GM19395 (cell line): ENCODE data around the gene GPR137B.
"Not testable (repeated sequence)": the region's sequence is repeated elsewhere in the genome, so short reads cannot be mapped to it uniquely, and the experiment has no call there.

Experiments
- ATAC-seq: cut with Tn5 transposase; IDR thresholded peaks from one replicate; pipeline ENCODE4 v1.9.1; 2021; ENCODE audit warnings: mild to moderate bottlenecking, moderate library complexity; ENCODE audit not compliant: unreplicated experiment

The GPR137B gene

DNA sequence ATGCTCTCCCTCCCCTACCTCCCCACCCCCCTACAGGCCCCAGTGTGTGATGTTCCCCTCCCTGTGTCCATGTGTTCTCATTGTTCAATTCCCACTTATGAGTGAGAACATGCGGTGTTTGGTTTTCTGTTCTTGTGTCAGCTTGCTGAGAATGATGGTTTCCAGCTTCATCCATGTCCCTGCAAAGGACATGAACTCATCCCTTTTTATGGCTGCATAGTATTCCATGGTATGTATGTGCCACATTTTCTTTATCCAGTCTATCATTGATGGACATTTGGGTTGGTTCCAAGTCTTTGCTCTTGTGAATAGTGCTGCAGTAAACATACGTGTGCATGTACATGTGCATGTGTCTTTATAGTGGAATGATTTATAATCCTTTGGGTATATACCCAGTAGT, 44.1 kb downstream of the GPR137B start:
- ATAC-seq: not testable (repeated sequence)

DNA sequence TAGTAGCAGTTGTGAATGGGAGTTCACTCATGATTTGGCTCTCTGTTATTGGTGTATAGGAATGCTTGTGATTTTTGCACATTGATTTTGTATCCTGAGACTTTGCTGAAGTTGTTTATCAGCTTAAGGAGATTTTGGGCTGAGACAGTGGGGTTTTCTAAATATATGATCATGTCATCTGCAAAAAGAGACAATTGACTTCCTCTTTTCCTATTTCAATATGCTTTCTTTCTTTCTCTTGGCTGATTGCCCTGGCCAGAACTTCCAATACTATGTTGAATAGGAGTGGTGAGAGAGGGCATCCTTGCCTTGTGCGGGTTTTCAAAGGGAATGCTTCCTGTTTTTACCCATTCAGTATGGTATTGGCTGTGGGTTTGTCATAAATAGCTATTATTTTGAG, 45.7 kb downstream of the GPR137B start:
- ATAC-seq: not testable (repeated sequence)

DNA sequence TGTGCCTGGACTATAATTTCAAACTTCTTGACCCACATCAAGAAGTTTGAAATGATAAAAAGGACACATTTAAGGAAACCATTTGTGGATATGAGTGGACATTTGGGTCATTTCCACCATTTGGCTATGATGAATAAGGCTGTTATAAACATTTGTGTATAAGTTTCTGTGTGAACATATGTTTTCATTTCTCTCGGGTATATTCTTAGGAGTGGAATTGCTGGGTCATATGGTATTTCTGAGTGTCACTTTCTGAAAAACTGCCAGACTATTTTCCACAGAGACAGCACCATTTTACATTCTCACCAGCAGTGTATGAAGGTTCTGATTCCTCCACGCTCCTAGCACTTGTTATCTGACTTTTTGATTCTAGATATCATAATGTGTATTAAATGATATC, 50.8 kb downstream of the GPR137B start:
- no peak for ATAC-seq

DNA sequence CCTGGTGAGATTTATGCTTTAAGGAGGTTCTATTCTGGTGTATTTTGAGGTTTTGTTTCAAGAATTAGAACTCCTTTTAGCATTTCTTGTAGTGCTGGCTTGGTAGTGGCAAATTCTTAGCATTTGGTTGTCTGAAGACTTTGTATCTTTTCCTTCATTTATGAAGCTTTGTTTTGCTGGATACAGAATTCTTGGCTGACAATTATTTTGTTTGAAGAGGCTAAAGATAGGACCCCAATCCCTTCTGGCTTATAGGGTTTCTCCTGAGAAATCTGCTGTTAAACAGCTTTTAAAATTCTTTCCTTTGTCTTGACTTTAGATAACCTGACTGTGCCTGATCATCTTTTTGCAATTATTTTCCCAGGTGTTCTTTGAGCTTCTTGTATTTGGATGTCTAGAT, 58.6 kb downstream of the GPR137B start:
- no peak for ATAC-seq

DNA sequence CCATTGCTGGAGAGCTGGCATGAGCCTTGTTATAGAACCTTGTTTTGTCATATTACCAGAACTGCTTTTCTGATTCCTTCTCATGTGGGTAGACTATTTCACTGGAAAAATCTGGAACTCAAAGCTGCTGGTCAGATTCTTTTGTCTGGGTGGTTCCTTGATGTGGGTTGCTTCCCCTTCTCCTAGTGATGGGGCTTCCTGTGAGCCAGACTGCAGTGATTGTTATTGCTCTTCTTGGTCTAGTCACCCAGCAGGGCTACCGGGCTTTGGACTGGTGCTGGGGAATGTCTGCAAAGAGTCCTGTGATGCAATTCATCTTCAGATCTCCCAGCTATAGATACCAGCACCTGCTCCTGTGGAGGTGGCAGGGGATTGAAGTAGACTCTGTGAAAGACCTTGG, 59.4 kb downstream of the GPR137B start:
- no peak for ATAC-seq

DNA sequence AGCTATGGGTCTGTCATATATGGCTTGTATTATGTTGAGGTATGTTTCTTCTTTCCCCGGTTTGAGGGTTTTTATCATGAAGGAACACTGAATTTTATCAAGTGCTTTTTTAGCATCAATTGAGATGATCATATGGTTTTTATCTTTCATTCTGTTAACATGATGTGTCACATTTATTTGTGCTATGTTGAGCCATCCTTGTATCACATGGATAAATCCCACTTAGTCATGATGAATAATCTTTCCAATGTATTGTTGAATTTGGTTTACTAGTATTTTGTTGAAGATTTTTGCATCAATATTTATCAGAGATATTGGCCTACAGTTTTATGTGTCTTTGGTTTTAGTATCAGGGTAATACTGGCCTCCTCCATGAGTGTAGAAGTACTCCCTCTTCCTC, 61.7 kb downstream of the GPR137B start:
- no peak for ATAC-seq

DNA sequence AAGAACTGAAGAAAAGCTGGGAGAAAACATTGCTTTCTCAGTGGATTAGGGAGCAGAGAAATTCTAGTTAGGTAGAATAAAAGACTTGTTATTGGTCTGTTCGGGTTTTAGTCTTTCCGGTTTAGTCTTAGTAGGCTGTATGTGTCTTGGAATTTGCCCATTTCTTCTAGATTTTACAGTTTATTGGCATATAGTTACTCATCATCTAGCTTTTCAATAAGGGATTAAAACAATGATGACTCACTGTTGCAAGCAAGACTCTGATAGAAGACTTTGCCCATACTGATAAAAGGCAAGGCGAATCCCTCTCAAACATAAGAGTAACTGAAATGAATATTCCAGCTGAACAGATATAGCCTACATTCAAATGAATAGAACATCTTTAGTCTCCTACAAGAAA, 62.3 kb downstream of the GPR137B start:
- no peak for ATAC-seq

DNA sequence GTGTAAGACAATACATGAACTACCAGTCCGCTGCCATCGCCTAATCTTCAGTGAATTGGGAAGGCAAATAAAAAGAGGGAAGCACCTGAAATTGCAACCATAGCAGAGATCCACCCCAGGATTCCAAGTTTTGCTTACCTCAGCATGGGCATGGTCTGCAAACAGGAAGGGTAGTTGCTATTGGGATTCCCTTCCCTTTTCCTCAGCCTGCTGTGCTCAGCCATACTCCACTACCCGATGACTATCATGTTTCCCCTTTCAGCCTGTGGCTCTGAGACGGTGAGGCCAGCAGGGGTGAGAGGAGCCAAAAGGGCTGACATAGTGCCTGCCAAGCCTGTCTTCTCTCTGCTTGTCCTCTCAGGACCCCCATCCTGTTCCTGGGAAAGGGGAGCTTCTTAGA, 64.2 kb downstream of the GPR137B start:
- ATAC-seq: no peak

DNA sequence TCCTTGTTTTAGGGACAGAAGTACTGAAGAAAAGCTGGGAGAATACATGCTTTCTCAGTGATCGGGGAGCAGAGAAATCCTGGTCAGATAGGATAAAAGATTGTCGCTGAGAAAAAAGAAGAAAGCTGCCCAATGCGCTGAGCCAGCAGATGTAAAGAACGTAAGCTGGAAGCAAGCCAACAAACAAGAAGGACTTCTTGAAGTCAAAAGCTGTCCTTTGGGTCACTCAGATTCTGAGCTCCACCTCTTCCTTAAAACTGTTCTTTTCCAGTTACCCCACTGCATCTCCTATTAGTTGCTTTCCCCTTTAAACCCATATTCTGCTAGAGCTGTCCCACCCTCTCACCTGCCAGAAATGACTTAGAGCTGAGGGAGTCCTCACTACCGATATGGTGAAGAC, 64.8 kb downstream of the GPR137B start:
- no peak for ATAC-seq

DNA sequence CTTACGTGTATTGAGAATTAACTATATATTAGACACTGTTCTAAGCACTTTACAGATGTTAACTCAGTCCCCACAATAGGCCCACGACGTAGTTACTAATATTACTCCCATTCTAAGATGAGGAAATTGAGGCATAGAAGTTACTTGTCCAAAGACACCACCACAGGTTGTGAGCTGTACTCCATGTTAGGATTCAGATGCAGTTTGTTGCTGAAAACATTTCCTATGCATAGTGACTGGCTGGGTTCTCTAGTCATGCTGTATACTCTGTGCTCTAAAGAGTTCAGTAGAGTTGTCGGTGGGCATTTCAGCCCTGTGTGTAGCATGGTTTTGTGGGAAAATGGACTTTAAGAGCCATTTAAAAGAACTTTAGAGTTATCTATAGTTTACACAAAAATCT, 65.2 kb downstream of the GPR137B start:
- ATAC-seq: no peak

DNA sequence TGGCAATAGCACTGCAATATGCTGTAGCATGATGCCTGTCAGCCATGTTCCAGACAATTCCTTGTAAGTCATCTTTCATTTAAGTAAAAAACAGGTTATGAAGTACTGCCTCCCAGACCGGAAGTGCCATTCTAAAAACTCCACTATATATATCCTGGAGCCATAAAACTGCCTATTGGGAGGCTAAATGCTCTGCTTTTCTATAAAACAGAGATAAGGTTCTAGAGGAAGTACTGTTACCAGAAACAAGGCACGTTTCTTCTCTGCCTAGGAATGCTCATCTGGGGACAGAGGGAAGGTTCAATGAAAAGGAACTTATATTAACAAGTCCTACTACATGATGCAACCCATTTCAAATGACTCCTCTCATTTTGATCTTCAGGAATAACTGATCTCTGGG, 66.8 kb downstream of the GPR137B start:
- no peak for ATAC-seq

DNA sequence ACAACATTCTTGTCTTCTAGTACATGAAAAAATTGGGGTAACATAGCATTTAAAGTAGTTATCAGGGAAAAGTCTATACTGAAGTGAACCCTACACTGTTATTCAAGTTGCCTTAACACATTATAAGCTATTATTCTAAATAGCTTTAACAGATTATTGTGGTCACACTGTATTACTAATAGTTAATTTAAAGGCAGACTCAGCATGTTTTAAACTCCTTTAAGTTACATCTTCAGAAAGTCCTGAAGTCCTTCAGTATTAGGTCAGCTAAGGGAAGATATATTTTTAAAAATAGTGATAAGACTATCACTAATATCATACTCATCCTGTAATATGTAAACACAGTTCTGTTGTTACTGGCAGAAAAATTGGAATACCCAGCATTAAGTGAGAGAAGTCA, 67.4 kb downstream of the GPR137B start:
- no peak for ATAC-seq

DNA sequence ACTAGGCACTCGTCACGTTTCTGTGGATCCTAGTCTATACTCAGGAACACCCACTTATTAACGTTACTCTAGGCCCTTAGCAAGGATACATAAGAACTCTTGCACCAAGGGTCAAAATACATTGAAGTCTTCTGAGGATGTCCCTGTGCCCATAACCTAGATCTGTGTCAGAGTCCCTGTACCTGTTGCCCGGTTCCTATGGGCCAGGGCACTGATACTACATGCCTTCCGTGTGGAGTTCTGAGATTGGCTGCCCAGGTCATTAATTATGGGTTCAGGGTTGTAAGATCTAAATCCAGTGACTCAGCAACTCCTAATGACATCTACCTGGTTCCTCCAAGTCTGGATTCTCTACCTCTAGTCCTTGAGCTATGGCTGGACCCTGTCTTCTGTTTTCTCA, 69.5 kb downstream of the GPR137B start:
- no peak for ATAC-seq

DNA sequence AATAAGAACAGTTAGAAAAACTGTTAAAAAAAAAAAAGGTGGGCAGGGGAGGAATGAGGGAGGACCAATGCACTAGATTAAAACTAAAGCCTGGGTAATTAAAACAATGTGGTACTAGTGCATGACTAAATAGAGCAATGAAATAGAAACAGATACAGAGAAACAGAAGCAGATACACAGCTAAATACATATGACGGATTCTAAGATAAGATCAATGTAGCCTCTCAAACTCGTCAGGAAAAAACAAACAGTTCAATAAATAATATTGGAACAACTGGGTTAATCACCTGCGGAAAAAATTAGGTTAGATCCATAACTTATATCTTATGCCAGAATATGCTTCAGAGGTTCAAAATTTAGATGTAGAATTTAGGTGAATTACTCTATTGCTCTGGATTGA, 71.2 kb downstream of the GPR137B start:
- ATAC-seq: no peak

DNA sequence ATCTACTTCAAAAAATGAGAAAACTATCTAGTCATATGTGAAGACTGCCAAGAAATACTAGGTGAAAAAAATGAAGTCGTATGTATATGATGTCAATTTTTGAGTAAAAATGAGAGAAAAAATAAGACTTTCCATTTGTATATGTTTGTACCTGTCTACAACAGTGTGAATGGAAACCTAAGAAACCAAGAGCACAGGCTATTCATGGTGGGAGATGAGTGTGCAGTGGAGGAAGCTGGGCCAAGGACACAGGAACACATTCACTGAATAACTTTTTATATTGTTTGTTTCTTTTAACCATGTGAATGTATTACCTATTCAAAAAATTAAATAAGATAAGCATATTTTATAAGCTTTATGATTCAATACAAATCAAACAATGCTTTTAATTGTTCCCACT, 72.4 kb downstream of the GPR137B start:
- no peak for ATAC-seq

DNA sequence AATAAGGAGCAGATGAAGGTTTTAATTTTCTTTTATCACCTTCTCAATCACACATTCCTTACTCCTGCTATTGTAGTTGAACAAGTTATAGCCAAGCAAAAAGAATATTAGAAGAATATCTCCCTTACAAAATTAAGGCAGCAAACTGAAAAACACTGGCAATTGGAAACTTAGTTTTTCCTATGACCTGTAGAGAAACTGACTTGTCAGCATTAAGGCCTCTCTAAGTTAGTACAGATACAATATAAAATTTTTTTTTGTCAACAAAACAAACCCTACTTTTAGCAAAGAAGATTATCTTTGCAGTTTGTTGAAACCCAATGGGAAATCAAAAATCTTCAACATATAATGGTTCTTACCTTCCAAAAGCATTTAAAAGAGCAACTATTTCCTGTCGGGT, 78.1 kb downstream of the GPR137B start:
- no peak for ATAC-seq

DNA sequence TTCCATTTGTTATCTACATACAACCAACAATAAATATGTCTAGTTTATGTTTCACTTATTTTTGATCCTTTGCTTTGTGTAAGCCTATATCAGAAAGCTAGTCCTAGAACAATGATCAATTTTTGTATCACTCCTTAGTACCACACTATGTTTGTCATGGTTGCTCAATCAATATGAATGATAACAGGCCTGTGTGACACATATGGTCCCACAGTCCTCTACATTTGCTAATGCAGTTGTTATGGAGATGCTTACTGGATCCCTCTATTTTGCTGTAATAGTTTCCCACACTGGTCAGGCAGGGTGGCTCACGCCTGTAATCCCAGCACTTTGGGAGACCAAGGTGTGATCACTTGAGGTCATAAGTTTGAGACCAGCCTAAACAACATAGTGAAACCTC, 80.3 kb downstream of the GPR137B start:
- no peak for ATAC-seq

DNA sequence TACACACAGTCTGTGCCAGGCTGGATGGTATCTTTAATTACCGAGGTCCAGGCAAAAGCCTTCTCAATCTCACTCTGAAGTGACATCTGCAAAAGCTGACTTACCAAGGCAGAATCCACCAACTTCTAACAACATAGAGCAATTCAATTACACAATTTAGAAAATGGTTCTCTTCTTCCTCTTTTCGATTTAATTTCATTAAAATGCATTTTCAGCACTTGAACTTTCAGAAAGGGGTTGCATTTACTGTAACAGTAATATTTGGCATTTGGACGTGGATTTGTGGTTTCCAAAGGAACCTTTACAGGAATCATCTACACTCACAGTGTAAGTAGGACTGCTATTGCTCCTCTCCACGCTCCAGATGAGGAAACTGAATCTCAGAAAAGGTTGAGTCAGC, 86.1 kb downstream of the GPR137B start:
- no peak for ATAC-seq

DNA sequence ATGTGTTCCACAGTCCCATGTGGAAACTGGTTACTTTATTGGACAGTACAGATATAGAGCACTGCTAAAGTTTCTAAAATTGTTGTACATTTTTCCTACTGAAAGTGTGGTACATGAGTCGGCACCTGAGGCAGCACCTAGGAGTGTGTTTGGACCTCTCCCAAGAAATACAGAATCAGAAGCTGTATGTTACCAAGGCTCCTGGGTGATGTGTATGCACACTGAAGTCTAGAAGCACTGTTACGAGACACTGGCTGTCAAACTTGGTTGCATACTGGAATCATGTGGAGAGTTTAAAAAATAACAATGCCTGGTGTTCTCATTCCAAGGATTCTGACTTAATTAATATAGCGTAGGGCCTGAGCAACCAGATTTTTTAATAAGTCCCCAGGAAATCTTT, 92.8 kb downstream of the GPR137B start:
- ATAC-seq: no peak

DNA sequence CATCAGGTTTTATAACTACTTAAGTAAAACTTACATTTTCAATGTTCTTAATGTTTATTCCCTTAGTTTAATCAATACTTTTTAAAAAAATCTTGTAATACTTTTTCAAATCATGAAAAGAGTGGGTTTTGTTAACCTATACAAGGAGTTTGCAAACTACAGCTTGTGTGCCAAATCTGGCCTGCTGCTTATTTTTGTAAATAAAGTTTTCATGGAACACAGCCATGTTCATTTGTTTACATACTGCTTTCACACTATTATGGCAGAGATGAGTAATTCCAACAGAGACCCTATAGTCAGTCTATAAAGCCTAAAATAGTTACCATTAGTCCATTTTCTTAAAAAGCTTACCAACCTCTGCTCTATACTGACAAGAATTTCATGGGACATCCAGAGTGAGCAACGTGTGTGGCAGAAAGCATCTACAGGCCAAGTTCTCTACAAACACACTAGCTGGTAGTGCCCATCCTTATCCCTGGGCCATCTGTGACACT, 96.8 kb downstream of the GPR137B start:
- no peak for ATAC-seq

DNA sequence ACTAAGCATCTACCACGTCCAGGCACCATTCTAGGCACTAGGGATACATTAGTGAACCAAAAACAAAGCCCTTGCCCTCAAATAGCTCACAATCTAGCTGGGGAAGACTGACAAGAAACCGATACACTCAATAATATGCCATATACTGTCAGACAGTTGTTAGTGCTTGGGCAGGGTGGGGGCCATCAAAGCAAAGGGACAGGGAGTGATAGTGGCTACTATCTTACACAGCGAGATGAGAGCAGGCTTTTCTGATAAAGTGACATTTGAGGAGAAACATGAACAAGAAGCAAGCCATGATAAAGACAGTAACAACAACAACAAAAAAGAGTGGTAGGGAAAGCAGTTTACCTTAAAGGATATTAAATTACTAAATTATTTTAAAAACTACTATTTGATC, 98.3 kb downstream of the GPR137B start:
- ATAC-seq: no peak

DNA sequence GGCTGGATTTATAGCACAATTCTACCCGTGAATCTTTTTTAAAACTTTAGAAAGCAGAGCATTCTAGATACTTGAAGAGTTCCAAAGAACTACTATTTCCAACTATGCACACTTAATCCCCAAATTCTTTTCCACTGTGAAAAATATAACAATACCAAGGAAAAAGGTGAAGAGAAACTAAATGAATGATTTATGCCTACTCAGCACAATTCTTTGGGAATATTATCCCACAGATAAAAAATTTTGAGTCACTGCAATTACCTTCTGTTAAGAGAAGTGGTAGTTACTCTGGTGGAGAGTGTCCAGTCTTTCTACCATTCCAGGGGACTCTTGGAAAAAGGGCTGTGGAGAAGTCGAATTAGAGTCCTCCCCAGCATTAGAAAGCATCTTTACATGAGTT, 100.2 kb downstream of the GPR137B start:
- no peak for ATAC-seq

DNA sequence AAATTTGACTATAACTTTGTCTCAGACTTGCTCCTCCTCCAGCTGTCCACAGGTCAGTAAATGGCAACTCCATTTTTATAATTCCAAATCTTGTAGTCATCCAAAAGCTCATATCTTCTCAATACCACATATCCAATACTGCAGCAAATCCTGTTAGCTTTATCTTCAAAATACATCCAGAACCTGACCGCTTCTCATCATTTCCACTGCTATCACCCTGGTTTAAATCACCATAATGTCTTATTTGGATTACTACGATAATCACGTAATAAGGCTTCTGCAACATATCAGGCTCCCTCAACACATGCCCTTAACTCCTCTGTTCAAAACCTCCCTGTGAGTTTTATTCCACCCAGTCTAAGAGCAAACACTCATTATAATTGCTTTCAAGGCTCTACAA, 104.9 kb downstream of the GPR137B start:
- no peak for ATAC-seq

DNA sequence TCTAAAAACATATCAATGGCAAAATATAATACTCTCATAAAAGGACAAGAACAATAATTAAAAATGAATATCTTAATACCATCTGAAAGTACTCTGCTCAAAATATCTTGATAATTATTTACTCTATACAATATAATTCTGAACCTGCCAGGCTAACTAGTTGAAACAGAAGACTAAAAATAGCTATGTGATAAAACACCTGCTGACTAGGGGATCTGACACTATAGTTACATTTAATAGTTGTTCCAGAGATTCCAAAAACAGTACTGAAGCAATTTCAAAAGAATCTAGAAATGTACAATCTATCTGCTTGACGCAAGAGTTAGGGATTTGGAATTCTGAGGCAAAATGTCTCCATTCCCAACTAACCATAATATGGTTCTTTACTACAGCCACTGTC, 109.2 kb downstream of the GPR137B start:
- ATAC-seq: no peak
